ENCODE data around the gene CELA2A. TPM values are rescaled to one million over a fixed set of nuclear protein-coding genes. Genes with fewer than 3 reads are reported as not detected.

The CELA2A gene
- total and polyA plus RNA-seq, 2 donors (not counting 3 experiments of a cell fraction or from before 2014, with no cell fraction given) = not detected

DNA sequence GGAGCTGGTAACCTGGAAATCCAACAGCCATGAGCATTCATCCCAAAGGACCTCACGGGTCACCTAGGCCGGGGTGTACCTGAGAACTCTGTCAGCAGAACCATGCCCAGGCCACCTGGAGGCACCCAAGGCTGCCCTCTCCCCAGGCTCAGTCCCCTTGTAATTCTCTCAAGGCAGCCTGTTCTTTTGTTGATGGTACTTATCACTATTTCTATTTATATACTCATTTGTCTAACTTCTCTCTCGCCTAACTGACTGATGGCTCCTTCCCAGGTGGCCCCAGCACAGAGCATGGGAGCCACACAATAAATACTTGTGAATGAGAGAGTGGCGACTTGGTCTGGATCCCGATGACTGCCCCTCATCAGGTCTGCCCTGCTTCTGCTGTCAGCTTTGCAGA lies 50.7 kb downstream of the CELA2A start:
- dilution Hi-C loops (cut with MboI; ENCODE audit: extremely low pct_ligation_motif_present, low sequenced_read_pairs) = no loop called here
- Histone ChIP-seq H3K4me2 (ENCODE audit: insufficient read depth, low read length) (no peak overlapping the region), H2AFZ (ENCODE audit: low read depth, low read length) (no peak overlapping the region), H3K27ac (ENCODE audit: insufficient read depth, low read depth, low read length) (no peak overlapping the region), H3K79me2 (ENCODE audit: control insufficient read depth, insufficient read depth, low read length) (no peaks in the 10 kb centered on the region), H3K27me3 (ENCODE audit: control insufficient read depth in 2 of 2, insufficient read depth in 2 of 2, low read length in 2 of 2) (no peaks in the 10 kb centered on the region), H4K20me1 (replicated peaks; ENCODE audit: control insufficient read depth, extremely low read depth, insufficient read depth, low read length) (no peaks in the 10 kb centered on the region), H3K36me3 (ENCODE audit: control insufficient read depth in 2 of 2, extremely low read depth in 1 of 2, insufficient read depth in 2 of 2, low read length in 2 of 2) (no peaks in the 10 kb centered on the region), H3K4me1 (ENCODE audit: control insufficient read depth, extremely low read depth, insufficient read depth, low read length) (no peaks in the 10 kb centered on the region), H3K4me3 (replicated peaks in 1 of 3; ENCODE audit: insufficient read depth in 1 of 3, low read depth in 1 of 3, low read length in 3 of 3) (no peak overlapping the region), H3K9me3 (replicated peaks; ENCODE audit: control insufficient read depth, insufficient read depth, low read length) (no peaks in the 10 kb centered on the region), H3K9me1 (replicated peaks; ENCODE audit: control insufficient read depth, extremely low read depth, insufficient read depth, low read length) (no peaks in the 10 kb centered on the region), H3K9ac (replicated peaks; ENCODE audit: extremely low read depth, insufficient read depth, low read length) (no peak overlapping the region)
- DNase-seq (ENCODE audit: low read depth, low spot score) = no peak
- intact Hi-C loops (cut with micrococcal nuclease) = no loop called here
- BruUV-seq (replicated peaks) = no TSS peak
- ChIA-PET POLR2A (no interaction called here), CTCF (no interaction called here)
- FAIRE-seq = no peak
- TF ChIP-seq POLR2A (IDR thresholded peaks at IDR 0.05; ENCODE audit: low read depth, low read length) = no peak
- no peak for TF ChIP-seq MAX (IDR thresholded peaks at IDR 0.05; ENCODE audit: insufficient read depth, insufficient read length)
- TF ChIP-seq JUN (IDR thresholded peaks at IDR 0.05; ENCODE audit: borderline replicate concordance, insufficient read depth, insufficient read length, low read depth) = no peak
- no peak for TF ChIP-seq CTCF (IDR thresholded peaks at IDR 0.05; ENCODE audit: extremely low read depth in 1 of 2, insufficient read depth in 1 of 2, low read depth in 1 of 2, low read length in 2 of 2)
- TF ChIP-seq MYC (IDR thresholded peaks at IDR 0.05; ENCODE audit: low read depth, low read length) = no peak
- TF ChIP-seq FOS (IDR thresholded peaks at IDR 0.05; ENCODE audit: borderline replicate concordance, insufficient read depth, low read length) = no peak
- TF ChIP-seq EZH2 (IDR thresholded peaks at IDR 0.05; ENCODE audit: borderline replicate concordance, low read depth, low read length, severe bottlenecking) = no peak
- TF ChIP-seq GATA2 (IDR thresholded peaks at IDR 0.05; ENCODE audit: insufficient read depth, insufficient read length, low read depth, low read length) = no peak
- no peak for TF ChIP-seq POLR2AphosphoS5 (IDR thresholded peaks at IDR 0.05; ENCODE audit: insufficient read depth, low read depth, low read length)

Data from endothelial cell of umbilical vein (primary cell).